GM19468 (cell line): ENCODE measurements around the gene CCDC69.

Source experiments
- ATAC-seq: cut with Tn5 transposase; IDR thresholded peaks from one replicate; pipeline ENCODE4 v1.9.1; 2021; ENCODE audit warnings: mild to moderate bottlenecking, moderate library complexity, moderate number of reproducible peaks; ENCODE audit not compliant: unreplicated experiment; ENCODE audit errors: extremely low read depth

Gene CCDC69

DNA sequence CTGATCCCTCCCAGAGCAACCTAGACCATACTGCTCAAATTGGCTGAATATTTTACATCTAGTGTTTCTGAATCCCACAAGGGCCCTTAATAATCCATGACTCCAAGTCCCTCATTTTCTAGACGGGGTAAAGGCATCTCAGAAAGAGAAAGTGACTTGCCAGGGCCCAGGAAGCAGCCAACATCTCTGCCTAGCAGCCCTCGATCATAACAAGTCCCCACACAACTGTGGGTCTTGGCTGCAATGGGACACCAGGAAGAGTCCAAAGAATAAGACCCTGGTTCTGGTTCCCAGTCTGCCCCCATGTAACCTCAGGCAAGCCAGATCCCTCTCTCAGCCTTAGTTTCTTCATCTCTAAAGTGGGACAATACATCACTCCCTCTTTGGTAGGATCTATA is 72.6 kb downstream of the CCDC69 start:
- ATAC-seq, result no peak

GRCh38 chr5:151150471-151151262 is 73.2 kb downstream of the CCDC69 start:
- peak; percentile 15 for ATAC-seq

- no peak for ATAC-seq
Measured at GRCh38 chr5:151148583-151148982, 75.3 kb downstream of the CCDC69 start.

- no peak for ATAC-seq
Measured at GRCh38 chr5:151147033-151147432, 76.9 kb downstream of the CCDC69 start.

DNA sequence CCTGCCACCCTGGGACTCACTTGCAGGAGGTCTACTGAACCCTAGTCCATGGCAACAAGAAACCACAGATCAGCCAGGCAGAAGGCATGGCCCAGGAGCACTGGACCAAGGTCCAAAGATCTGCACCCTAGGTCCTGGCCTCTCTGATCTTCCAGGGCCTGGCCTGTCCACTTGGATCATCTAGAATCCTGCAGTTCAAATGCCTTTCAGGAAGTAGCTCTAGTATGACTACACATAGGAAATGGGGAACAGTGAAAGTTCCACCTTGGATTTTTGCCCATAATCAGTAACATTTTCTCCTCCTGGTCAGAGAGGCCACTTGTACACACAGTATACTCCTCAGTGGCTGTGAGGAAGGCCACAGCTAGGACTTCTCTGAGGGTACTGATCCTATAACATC is 77.8 kb downstream of the CCDC69 start:
- no peak for ATAC-seq

- ATAC-seq, result no peak
Measured at GRCh38 chr5:151144922-151145321, 79.0 kb downstream of the CCDC69 start.

GRCh38 chr5:151144275-151144674 is 79.6 kb downstream of the CCDC69 start:
- ATAC-seq, result no peak

DNA sequence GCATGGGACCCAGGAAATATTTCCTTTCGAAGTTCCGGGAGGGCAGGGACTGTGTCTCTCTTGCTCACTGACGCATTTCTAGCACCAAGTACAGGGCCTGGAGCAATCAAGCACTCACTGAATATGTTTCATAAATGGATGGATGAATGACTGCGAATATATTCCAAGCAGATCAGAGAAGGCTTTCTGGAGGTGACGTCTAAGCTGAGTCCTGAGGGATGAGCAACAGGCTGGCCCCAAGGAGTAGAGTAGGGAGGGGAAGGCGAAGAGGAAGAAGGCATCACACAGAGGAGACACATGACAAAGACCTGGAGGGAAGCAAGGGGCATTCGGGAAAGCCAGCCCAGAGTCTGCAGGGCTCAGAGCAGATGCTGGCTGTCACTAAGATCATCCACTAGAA is 80.2 kb downstream of the CCDC69 start:
- no peak for ATAC-seq

- no peak for ATAC-seq
Measured at GRCh38 chr5:151142933-151143332, 81.0 kb downstream of the CCDC69 start.

- ATAC-seq, result peak; percentile 93
Measured at GRCh38 chr5:151141535-151141934, 82.4 kb downstream of the CCDC69 start.

- no peak for ATAC-seq
Measured at GRCh38 chr5:151140686-151141459, 83.0 kb downstream of the CCDC69 start.

- ATAC-seq, result no peak
Measured at GRCh38 chr5:151139646-151140045, 84.2 kb downstream of the CCDC69 start.

DNA sequence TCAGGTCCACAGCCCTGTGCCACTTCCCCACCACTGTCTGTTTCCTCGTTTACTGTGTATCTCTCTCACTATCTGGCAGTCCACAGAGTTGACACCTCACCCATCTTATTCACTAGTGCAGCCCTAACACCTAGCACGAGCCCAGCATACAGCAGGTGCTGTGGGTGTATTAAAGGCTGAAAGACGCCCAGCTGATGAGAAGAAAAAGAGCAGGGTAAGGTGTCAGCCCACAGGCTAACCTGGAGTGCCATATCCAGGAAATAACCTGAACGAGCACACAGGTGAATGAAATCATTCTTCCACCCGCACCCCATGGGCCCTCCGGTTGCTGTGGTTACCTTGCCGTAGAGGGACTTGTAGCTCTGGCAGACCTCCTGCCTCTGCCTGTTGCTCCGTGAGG is 84.9 kb downstream of the CCDC69 start:
- no peak for ATAC-seq

GRCh38 chr5:151138114-151138513 is 85.8 kb downstream of the CCDC69 start:
- ATAC-seq, result no peak

- ATAC-seq, result no peak
Measured at GRCh38 chr5:151137067-151137825, 86.6 kb downstream of the CCDC69 start.

GRCh38 chr5:151134228-151134627 is 89.7 kb downstream of the CCDC69 start:
- ATAC-seq, result peak; percentile 68

DNA sequence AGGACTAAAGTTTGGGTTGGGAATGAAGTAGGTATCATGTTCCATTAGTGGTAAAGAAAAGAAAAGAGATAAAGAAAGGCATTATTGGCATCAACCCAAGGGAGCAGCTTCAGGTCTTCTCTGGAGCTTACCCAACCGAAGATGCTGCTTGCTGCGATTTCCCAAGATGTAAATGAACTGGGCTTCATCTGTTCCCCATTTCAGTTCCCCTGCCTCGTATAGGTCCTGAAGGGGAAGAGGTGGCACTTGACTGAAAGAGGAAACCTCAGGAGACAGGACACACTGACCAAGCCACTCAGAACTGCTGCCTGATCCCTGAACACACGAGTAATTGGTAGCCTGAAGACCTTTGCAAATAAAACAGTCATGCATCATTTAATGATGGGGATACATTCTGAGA is 90.9 kb downstream of the CCDC69 start:
- no peak for ATAC-seq
